Mononuclear cell (primary cell): ENCODE measurements around the gene TTC3. TPM values are rescaled to one million over a fixed set of nuclear protein-coding genes. Genes with fewer than 3 reads are reported as not detected.

ENCODE experiments used
- H3K27me3 ChIP-seq: 2 replicates; pipeline ENCODE4 v1.6.0; 2011; ENCODE audit warnings: low read length, control low read depth; ENCODE audit not compliant: insufficient read depth
- H3K4me1 ChIP-seq: 2 replicates; pipeline ENCODE4 v1.5.1; 2011; ENCODE audit warnings: mild to moderate bottlenecking, low read length, control low read depth; ENCODE audit not compliant: insufficient read depth
- H3K4me3 ChIP-seq: 2 replicates; pipeline ENCODE4 v1.5.1; 2011; ENCODE audit warnings: mild to moderate bottlenecking, low read length, moderate library complexity
- H3K9me3 ChIP-seq: 2 replicates; pipeline ENCODE4 v1.5.1; 2011; ENCODE audit warnings: low read depth, mild to moderate bottlenecking, control low read depth, low read length
- total RNA-seq: library from RNA; depleted of rRNA; stranded (reverse); fragments of >200 nt; gene quantifications from one replicate; pipeline ENCODE4 v1.2.3, GENCODE V29; 2012

The TTC3 gene
- total RNA-seq, 1 donor: 165 TPM

- Histone ChIP-seq H3K4me3 (no peak overlapping the region), H3K9me3 (no peaks in the 10 kb centered on the region), H3K4me1 (no peaks in the 10 kb centered on the region), H3K27me3 (no peaks in the 10 kb centered on the region)
Measured at GRCh38 chr21:37172646-37173045, 99.6 kb downstream of the TTC3 start.

DNA sequence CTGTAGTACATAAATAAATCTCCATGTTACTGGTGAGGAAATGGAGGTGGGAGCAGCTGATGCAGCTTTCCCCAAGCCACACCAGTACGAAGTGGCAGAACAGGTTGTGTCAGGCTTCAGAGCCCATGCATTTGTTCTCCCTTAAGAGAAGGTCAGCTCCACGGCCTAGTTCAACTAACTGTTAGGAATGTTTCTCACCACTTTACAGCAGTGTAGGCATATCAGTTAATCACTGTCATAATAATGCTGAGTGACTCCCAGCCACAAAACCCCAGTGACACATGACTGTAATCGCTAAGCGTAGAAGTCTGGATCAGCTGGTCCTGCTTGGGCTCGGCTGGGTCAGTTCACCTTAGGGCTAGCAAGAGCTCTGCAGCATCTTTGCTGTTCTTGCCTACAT, 103.7 kb downstream of the TTC3 start:
- no peaks in the 10 kb centered on the region for H3K9me3 ChIP-seq
- no peaks in the 10 kb centered on the region for H3K4me1 ChIP-seq
- no peaks in the 10 kb centered on the region for H3K27me3 ChIP-seq
- no peak overlapping the region for H3K4me3 ChIP-seq

DNA sequence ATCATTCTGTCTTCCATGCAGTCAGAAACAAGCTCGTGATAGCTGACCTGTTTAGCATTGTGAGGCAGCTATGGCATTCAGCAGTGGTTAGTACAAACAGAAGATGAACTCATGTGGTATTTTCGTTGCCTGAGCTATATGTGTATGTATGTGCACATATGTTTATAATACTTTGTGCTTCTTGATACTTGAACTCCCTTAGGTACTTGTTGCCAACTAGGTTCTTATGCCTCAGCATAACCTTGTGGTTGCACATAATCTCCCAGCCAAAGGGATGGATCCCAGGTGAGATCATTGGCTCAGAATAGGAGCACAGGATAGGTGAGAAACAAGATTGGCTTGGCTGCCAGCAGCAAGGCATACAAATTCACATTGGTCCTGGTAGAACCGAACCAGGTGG, 108.0 kb downstream of the TTC3 start:
- no peak overlapping the region for H3K4me3 ChIP-seq
- H3K9me3 ChIP-seq: no peaks in the 10 kb centered on the region
- no peaks in the 10 kb centered on the region for H3K27me3 ChIP-seq
- no peaks in the 10 kb centered on the region for H3K4me1 ChIP-seq

GRCh38 chr21:37182222-37182621, 109.2 kb downstream of the TTC3 start:
- Histone ChIP-seq H3K9me3 (no peaks in the 10 kb centered on the region), H3K27me3 (no peaks in the 10 kb centered on the region), H3K4me3 (no peak overlapping the region), H3K4me1 (no peaks in the 10 kb centered on the region)

GRCh38 chr21:37183749-37184148, 110.7 kb downstream of the TTC3 start:
- no peak overlapping the region for H3K4me3 ChIP-seq
- no peaks in the 10 kb centered on the region for H3K27me3 ChIP-seq
- no peaks in the 10 kb centered on the region for H3K9me3 ChIP-seq
- no peaks in the 10 kb centered on the region for H3K4me1 ChIP-seq

DNA sequence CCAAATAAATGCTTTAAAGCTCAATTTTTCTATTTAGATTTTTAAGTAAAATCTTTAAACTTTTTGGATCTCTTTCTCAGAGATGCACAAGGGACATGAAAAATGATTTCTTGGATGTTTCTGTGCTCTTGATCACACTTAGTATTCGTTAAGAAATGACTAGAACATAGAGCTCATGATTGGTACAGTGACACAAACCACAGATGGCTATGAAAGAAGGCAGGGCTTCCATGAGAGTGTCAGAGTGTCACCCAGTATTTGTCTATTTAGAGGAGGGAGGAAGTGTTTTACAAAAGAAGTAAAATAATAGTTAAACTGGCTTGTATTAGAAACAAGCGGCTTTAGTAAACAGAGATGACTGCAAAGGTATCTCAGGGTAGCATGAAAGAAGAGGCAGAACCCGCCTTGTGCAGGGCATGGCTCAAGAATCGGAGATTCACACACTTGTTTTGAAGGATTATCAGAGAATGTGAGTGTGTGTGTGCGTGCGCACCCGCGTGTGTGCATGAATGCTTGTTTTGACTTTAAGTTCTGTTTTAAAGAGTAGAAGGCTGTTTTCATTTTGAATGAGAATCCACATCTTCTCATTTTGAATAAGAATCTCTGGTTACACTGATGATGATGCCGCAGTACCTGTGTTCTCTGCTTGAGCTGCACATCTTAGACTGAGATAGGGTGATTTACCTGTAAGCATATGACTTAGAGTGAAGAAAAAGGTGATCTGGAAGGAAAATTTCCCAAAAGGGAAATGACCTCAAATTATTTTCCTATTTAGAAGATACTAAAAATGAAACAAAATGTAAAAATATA, 111.9 kb downstream of the TTC3 start:
- no peak overlapping the region for H3K4me3 ChIP-seq
- no peaks in the 10 kb centered on the region for H3K9me3 ChIP-seq
- no peaks in the 10 kb centered on the region for H3K27me3 ChIP-seq
- no peaks in the 10 kb centered on the region for H3K4me1 ChIP-seq

DNA sequence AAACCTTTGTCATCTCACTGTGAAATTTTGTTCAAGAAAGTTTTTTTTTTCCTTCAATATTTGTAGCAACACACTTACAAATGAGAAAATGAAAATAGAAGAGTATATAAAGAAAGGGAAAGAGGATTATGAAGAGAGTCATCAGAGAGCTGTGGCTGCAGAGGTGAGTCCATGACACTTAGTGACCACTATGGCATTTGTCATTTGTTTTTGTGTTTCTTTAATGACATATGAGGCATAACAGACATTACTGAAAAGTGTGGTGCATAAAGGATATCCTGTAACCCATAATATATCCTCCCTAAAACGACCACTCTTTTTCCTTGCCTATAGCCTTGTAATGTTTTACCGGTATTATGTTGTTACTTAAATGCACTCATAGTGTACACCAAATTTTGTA, 113.9 kb downstream of the TTC3 start:
- Histone ChIP-seq H3K4me3 (no peak overlapping the region), H3K9me3 (no peaks in the 10 kb centered on the region), H3K4me1 (no peaks in the 10 kb centered on the region), H3K27me3 (no peaks in the 10 kb centered on the region)

- Histone ChIP-seq H3K4me3 (no peak overlapping the region), H3K27me3 (no peaks in the 10 kb centered on the region), H3K9me3 (no peaks in the 10 kb centered on the region), H3K4me1 (no peaks in the 10 kb centered on the region)
Measured at GRCh38 chr21:37188825-37189224, 115.8 kb downstream of the TTC3 start.

- no peaks in the 10 kb centered on the region for H3K4me1 ChIP-seq
Measured at GRCh38 chr21:37192019-37192418, 119.0 kb downstream of the TTC3 start.

DNA sequence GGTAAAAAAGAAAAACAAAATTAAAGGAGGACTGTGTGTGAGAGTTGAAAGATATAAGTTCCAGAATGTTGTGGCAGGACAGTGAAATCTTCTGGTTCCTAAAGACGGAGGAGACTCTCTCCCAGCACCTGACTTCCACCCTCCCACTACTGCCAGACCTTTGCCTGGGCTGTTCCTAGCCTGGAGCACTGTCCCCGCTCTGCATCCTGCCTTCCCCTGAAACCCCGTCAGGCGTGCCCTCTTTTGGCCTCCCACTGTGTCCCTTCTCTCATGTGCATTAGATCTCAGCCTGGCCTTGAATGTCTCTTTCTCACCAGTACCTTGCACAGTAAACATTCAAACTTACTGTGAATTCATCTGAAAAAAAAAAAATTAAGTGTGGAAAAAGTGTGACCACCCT, 120.0 kb downstream of the TTC3 start:
- Histone ChIP-seq H3K4me1 (no peaks in the 10 kb centered on the region), H3K4me3 (no peak overlapping the region), H3K9me3 (no peaks in the 10 kb centered on the region), H3K27me3 (no peaks in the 10 kb centered on the region)

More at GRCh38 chr21:37192019-37192418, 119.0 kb downstream of the TTC3 start:
- no peaks in the 10 kb centered on the region for H3K27me3 ChIP-seq
- H3K4me3 ChIP-seq: no peak overlapping the region
- no peaks in the 10 kb centered on the region for H3K9me3 ChIP-seq

GRCh38 chr21:37193676-37194075, 120.6 kb downstream of the TTC3 start:
- no peak overlapping the region for H3K4me3 ChIP-seq
- no peaks in the 10 kb centered on the region for H3K9me3 ChIP-seq
- no peaks in the 10 kb centered on the region for H3K27me3 ChIP-seq
- no peaks in the 10 kb centered on the region for H3K4me1 ChIP-seq

GRCh38 chr21:37195059-37195458, 122.0 kb downstream of the TTC3 start:
- Histone ChIP-seq H3K4me1 (no peaks in the 10 kb centered on the region), H3K4me3 (no peak overlapping the region), H3K9me3 (no peaks in the 10 kb centered on the region), H3K27me3 (no peaks in the 10 kb centered on the region)

DNA sequence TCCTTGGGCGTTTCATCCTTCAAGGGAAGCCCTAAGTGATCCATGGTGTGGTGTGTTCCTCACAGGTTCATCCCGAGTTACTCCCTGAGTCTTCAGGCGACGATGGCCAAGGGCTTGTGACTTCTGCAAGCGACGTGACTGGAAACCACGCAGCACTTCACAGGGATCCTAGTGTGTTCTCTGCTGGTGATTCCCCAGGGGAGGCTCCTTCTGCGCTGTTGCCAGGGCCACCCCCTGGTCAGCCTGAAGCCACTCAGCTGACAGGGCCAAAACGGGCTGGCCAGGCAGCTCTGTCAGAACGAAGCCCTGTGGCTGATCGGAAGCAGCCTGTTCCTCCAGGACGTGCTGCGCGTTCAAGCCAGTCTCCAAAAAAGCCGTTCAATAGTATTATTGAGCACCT, 122.6 kb downstream of the TTC3 start:
- Histone ChIP-seq H3K4me1 (no peaks in the 10 kb centered on the region), H3K4me3 (no peak overlapping the region), H3K27me3 (no peaks in the 10 kb centered on the region), H3K9me3 (no peaks in the 10 kb centered on the region)

DNA sequence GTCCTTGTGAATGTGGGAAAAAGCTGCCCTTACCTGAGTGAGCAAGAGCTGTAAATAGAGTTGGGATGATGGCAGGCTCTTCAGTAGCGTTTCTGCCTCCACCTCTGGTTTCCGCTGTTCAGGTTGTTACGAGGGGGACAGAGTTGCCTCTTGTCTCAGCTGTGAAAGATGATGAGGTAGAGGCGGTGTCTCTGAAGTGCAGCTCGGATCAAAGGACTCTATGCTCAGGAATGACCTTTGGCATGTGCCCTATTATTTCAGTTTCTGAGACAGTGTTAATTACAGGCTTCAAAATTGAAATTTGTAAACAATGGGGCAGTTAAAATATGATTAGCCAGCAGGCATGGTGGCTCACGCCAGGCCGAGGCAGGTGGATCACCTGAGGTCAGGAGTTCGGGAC, 123.8 kb downstream of the TTC3 start:
- Histone ChIP-seq H3K4me3 (no peak overlapping the region), H3K9me3 (no peaks in the 10 kb centered on the region), H3K4me1 (no peaks in the 10 kb centered on the region), H3K27me3 (no peaks in the 10 kb centered on the region)

GRCh38 chr21:37197746-37198145, 124.7 kb downstream of the TTC3 start:
- no peak overlapping the region for H3K4me3 ChIP-seq
- no peaks in the 10 kb centered on the region for H3K9me3 ChIP-seq
- no peaks in the 10 kb centered on the region for H3K4me1 ChIP-seq
- no peaks in the 10 kb centered on the region for H3K27me3 ChIP-seq
